Loucy (cell line): ENCODE measurements around the gene ORC3.

Experiments
- EZH2phosphoT487 ChIP-seq: fragments of 200-600 bp; IDR thresholded peaks from 2 replicates; pipeline ENCODE4 v1.6.1; 2018; ENCODE audit warnings: antibody characterized with exemption, mild to moderate bottlenecking, moderate library complexity, borderline replicate concordance
- TF ChIP-seq, protein P1 (sequence below): fragments of 200-600 bp; sonication (generic); conservative IDR thresholded peaks from 2 replicates; pipeline ENCODE4 v1.5.1; 2014; ENCODE audit warnings: mild to moderate bottlenecking, antibody characterized with exemption, low read length

DNA sequence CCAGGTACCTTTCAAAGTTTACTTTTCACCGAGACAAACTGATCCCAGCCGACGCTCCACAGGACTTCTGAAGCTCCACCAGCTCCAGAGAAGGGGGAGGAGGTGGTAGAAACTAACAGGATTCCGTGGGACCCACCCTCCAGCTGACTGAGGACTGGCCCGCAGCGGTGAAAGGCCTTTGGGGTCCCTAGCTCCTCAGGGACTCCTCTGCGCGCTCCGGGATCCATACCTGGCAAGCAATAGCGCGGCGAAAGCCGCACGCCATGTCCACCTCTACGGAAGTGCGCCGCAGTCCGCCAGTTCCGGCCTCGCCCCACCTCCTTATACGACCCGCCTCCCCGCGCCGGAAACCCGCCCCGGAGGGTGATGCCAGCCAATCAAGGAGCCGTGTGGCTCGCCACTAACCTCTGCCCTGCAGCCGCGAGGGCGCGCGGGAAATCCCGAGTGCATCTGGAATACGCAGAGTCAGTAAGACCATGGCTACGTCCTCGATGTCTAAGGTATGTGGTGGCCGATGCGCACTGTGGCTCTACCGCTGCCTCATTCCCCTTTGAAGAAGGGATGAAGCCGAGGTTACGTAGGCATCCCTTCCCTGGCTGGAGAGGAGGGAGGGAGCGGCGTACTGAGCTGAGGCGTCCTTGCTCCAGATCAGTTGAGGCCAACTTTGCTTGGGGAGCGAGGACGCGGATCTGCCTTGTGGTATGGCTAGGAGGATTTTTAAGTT lies at the start of gene ORC3, which contains the start of gene RARS2:
- TF ChIP-seq, protein P1, sequence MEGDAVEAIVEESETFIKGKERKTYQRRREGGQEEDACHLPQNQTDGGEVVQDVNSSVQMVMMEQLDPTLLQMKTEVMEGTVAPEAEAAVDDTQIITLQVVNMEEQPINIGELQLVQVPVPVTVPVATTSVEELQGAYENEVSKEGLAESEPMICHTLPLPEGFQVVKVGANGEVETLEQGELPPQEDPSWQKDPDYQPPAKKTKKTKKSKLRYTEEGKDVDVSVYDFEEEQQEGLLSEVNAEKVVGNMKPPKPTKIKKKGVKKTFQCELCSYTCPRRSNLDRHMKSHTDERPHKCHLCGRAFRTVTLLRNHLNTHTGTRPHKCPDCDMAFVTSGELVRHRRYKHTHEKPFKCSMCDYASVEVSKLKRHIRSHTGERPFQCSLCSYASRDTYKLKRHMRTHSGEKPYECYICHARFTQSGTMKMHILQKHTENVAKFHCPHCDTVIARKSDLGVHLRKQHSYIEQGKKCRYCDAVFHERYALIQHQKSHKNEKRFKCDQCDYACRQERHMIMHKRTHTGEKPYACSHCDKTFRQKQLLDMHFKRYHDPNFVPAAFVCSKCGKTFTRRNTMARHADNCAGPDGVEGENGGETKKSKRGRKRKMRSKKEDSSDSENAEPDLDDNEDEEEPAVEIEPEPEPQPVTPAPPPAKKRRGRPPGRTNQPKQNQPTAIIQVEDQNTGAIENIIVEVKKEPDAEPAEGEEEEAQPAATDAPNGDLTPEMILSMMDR = no peak
- TF ChIP-seq EZH2phosphoT487 = no peak
